NCI-H446 (cell line): ENCODE data around the gene TMEM120B.
"Not testable (repeated sequence)": the region's sequence is repeated elsewhere in the genome, so short reads cannot be mapped to it uniquely, and the experiment has no call there.

ENCODE experiments used
- DNase-seq, 2 experiments: peaks; one replicate each; lab custom pipeline; 2025; lab: John Stamatoyannopoulos, UW

The TMEM120B gene

DNA sequence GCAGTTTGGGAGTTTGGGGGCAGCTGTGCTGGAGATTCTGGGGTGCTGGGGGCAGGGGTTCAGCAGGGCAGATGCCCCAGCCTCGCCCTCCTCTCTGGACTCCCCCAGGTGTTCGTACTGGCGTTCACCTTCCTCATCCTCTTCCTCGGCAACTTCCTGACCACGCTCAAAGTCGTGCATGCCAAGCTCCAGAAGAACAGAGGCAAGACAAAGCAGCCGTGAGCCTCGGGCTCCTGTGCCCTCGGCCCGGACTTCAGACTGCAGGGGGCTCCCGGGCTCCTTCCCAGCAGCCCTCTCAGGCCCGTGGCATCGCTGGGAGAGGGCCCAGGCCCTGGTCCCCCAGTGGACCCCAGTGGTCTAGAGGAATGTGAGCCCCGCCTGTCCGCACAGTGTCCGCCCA, 62.9 kb downstream of the TMEM120B start:
- DNase-seq, result no peak

DNA sequence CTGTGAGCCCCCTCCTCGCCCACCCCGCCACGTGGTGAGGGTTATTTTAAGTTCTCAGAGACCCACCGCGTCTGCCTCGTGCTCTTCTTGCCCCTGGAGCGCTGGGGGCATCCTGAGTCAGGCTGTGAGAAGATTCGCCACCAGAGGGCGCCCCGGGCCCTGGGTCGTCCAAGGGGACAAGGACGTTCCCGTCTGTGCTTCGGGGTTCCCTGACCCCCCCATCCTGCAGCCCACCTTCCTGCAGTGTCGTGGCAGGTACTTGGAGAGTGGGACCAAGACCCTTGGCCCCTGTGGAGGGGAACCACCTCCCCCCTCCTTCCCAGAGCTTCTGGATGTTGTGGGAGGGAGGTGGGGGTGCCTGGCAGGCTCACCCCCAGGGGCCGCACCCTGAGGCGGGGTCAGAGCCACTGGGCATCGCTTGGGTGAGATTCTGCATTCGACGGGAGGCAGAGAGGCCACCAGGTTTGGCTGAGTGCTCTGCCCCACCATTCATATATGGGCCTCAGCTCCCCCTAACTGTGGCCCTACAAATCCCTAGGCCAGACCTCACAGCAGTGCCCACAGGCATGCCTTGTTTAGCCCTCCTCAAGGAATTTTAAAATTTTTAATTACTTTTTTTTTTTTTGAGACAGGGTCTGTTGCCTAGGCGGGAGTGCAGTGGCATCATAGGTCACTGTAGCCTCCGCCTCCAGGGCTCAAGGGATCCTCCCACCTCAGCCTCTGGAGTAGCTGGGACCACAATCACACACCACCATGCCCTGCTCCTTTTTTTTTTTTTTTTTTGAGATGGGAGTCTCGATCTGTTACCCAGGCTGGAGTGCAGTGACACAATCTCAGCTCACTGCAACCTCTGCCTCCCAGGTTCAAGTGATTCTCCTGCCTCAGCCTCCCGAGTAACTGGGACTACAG, 63.9 kb downstream of the TMEM120B start:
- peak in 1 of 2 experiments; percentile 41 for DNase-seq

DNA sequence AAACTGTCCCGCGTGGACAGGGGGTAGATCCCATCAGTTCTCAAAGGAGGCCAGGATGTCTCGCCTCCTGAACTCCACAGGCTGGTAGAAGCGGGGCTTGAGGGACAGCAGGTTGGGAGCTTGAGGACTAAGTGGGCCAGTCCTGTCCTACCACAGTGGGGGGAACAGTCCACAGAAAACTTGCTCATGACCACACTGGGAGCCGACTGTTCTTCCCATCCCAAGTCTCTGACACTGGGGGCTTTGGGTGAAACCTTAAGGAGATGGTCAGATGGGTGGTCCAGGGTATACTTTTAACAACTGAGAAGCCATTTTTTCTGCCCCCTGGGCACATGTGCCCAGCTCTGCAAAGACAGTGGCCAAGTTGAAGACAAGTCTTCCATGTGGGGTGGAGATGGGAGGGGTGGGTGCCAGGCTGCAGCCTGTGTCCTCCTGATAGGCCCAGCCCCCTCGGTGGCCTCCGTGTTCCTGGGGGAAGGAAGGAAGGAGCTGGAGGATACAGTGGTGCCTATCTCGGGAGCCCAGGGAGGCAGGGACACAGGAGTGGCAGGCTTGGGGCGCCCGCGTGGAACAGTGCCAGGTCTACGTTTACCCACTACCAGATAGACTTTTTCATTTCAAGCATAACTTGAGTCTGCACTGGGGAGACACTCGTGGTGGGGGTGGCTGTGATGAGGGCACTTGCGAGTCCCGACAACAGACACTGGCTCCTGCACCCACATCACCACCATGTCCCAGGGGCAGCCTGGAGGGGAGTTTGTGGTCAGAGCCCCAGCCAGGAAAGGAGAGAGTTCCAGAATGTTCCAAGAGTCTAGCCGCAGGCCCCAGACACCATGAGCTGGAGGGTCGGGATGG, 66.2 kb downstream of the TMEM120B start:
- DNase-seq, result no peak

DNA sequence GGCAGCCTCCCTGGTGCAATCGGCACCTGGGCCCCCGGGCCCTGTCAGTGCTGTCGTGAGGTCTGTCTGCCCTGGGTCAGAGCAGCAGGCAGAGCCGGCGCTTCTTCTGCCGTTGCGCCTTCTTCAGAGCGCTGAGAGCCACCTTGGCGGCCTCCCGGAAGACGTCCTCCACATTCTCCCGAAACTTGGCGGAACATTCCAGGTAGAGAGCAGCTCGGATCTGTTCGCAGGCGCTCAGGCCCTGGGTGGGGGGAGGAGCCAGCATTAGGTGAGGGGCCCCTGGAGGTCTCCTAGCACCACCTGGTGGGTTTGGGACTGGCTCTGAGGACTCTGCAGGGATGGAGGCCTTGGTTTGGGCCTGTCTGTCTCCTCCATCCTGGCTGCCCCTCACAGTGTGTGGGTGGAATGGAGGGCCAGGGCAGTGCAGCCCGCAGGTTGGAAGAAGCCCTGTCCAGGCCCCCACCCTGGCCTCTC, 66.9 kb downstream of the TMEM120B start:
- no peak for DNase-seq

DNA sequence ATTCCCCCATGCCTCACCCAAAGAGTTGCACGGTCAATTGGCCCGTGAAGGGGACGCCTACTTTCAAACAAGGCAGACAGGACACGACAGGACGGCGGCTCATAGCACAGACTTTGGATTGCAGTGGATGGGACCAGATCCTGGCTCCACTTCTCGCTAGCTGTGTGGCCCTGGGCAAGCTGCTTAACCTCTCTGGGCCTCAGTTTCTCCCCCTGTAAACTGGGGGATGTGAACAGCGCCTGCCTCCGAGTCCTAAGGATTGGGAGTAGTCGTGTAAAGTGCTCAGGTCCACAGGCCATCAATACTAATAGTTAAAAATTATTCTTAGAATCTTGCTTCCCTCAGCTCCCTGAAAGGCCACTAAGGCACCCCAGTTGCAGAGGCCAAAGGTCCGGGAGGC, 67.9 kb downstream of the TMEM120B start:
- DNase-seq, result no peak

DNA sequence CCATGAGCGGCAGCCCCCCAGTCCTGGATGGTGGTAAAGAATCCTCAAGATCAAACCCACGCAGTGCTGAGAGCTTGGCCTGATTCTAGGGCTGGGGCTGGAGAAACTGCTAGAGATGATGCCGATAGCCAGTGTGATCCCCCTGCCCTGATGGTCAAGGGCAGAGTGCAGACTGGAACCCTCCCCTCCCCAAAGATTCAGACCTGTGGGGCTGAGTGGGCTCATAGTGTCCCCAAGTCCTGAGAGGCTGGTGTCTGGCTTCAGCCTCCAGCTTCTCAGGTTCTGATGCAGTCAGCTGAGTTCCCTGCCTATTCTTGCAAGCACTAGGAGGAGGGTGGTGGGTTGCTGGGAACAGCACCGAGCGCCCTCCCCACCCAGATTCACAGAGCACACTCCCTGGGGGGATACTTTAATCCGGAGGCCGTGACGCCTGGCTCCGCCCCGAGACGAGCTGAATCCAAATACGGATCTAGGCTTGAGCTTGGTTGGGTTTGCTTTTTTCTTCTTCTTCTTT, 69.0 kb downstream of the TMEM120B start:
- no peak for DNase-seq

DNA sequence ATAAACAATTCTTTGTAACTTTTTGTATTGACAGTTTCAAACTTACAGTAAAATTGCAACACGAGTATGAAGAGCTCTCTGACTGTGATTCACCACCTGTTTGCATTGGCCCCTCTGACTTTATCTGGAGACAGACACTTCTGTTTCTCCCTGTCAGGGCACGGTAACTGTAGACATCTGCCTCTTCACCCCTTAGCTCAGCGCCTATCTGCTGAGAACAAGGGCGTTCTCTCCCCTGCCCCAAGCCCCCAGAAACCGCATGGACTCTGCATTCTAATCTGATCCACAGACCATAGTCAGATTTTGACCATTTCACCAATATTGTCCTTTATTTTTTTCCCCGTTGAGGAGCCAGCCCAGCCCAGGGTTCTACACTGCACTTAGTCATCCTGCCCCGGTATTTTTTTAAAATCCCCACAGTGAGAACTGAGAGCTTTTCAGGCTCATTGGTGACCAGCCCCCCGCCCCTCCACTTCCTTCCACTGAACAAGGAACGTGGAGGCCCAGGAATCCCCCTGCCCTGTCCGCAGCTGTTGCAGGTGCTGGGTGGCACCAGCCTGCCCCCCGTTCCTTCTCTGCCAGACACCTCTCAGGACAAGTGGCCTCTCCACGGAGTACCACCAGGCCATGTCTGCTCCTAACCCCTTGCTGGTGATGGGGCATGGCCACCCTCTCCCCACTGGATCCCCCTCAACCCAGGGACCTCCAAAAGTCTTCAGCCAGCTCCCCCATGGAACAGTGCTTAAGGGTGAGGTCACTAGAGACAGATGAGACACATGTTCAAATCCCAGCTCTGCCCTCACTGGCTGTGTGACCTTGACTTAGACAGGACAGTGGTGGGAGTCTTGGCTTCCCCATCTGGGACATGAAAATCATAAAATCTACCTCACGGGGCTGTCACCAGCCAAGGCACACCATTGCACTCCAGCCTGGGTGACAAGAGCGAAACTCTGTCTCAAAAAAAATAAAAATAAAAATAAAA, 69.7 kb downstream of the TMEM120B start:
- DNase-seq, result no peak

DNA sequence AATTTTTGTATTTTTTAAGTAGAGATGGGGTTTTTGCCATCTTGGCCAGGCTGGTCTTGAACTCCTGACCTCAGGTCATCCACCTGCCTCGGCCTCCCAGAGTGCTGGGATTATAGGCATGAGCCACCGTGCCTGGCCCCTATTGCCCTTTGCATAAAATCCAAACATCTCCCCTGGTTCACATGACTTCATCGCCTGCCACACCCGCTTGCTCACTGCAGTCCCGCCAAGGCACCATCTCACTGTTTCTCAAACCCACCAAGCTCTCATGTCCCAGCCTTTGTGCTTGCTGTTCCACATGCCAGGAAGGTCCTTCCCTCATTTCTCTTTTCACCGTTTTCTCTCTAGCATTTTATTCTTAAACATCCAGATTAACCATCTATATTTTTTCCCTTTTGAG, 71.2 kb downstream of the TMEM120B start:
- no peak for DNase-seq

DNA sequence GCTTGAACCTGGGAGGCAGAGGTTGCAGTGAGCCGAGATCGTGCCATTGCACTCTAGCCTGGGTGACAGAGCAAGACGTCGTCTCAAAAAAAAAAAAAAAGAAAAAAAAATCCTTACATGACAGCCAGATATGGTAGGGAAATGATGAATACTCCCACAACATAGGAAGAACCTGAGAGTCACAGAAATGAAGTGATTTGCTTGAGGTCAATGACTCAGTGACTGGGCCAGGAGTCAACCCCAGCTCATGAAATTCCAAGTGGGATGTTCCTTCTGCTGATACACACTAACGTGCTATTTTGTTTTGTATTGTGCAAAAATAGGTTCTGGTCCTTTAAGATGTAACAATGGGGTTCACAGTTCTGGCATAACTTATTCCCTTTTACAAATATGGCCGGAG, 71.9 kb downstream of the TMEM120B start:
- DNase-seq, result no peak

DNA sequence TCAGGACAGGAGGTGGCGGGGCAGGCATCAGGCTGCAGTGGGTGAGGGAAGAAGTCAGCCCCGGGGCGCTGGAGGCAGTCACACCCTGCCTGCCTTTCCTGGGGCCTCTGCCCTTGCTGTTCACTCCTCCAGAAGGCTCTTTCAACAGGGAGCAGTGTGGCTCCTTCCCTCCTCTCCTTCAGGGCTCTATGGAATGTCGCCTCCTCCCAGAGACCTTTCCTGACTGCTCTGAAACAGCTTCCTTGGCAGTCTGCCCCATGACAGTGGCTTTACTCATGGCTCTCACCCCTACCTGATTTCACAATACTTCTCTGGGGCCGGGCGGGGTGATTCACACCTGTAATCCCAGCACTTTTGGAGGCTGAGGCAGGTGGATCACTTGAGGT, 73.9 kb downstream of the TMEM120B start:
- DNase-seq, result no peak

DNA sequence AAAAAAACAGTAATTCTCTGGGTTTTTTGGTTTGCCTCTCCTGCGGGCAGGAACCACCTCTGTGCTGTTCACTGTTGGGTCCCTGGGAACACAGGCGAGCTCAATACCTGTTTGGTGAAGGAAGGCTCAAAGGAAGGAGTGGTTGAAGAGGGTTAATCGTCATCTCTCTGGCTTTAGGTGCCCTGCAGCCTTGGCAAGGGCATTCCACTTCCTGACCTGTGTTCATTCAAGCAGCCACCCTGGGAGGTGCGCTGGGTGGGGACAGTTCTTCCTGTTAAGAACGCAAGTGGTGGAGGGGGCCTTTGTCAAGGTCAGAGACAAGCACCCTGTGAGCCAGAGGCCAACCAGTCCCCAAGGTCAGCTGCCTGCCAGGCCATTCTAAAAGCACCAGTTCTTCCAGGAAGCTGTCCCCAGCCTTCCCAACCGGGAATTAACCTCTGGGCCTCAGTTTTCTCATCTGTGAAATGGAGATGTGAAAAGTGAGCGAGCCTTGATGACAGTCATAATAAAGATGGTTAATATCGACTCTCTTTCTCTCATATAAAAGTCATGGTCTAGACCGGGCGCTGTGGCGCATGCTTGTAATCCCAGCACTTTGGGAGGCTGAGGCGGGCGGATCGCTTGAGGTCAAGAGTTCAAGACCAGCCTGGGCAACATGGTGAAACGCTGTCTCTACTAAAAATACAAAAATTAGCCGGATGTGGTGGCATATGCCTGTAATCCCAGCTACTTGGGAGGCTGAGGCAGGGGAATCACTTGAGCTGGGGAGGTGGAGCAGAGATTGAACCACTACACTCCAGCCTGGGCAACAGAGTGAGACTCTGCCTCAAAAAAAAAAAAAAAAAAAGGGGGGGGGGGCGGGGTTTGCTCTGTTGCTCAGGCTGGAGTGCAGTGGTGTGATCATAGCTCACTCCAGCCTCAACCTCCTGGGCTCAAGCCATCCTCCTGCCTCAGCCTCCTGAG, 74.8 kb downstream of the TMEM120B start:
- no peak for DNase-seq

DNA sequence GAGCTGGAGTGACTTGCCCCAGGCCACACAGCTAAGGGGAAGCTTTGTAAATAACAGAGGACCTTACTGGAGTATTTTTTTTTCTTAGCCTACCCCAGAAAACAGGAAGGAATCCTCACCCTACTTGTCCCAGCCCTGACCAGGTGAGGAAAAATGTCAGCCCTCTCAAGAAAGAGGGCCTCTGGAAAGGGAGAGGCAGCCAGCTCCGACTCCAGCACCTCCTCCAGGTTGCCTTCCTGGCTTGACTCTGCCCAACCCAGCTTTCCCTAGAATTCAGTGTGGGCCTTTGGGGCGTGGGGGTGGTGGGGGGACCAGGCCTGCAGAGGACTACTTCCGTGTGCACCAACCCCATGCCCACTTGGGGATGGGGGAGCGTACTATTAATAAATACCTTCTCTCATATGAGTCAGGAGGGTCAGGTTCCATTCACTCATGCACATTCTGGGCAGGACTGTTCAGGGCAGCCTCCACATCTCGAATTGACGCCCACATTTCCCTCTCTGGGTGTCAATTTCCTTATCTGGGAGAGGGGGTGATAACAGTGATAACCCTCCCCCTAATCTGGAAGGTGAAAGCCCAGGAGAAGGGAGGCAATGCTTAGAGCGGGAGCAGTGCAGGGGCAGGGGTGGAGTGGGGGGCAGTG, 75.7 kb downstream of the TMEM120B start:
- DNase-seq, result no peak

DNA sequence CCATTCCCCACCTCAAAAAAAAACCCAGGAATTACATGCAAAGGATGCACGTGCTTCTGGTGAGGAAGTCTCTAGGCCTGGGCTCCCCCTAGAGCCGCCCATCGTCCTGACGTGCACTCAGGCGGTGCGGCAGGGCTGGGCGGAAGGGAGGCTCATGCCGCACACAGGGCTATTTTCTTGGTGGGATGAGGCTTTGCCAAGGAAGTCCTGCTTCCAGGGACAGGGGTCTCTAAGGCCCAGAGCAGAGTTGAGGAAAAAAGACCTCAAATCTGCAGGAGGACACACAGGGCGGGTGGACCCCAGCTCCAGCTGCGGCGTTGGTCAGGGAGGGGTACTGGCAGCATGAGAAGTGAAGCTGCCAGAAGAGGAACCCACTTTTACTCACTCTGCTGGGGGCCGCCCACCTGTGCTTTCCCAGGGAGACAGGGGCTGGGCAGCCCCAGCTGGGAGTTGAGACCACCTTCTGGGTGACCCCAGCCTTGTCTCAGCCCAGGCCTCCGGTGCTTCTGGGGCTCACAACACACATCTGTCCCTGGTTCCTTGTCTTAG, 76.8 kb downstream of the TMEM120B start:
- DNase-seq, result no peak

DNA sequence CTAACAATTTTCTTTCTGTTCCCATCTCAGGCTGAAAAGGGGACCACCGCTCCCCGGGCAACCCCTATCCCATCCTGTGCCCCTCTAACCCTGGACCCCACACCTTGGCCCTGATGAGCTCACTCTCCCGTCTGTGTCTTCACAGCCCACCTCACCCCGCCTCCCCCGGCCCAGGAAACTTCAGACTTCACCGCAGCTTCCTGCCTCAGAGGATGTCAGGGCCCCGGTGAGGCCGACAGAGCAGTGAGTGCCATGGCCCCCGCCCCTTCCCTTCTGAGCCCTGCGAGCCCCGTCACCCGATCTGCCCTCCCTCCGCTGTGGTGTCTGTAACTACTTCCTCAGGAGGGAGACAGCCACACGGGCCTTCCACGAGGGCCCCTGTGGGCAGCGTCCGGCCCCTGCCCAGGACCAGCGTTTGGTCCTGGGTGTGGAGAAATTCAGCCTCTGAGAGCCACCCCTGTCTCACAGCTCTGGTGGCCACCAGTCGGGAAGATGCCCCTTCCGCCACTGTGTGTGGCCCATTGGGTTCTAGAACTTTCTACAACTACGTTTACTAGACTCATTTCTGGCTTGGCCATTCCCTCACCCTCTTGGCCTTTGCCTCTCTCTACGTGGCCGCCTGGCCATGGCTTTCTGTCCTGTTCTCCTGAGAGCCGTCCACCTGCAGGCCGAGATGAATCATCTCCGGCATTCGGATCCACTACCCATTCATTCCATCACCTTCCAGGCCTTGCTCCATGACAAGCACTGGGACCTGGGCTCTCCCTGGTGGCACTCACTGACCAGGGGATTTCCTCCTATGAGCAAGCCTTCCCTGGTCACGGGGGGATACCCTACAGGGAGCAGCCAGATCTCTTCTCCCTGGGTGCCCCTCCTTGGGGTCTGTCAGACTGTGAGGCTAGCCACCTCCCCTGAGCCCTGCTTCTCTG, 77.5 kb downstream of the TMEM120B start:
- no peak for DNase-seq

DNA sequence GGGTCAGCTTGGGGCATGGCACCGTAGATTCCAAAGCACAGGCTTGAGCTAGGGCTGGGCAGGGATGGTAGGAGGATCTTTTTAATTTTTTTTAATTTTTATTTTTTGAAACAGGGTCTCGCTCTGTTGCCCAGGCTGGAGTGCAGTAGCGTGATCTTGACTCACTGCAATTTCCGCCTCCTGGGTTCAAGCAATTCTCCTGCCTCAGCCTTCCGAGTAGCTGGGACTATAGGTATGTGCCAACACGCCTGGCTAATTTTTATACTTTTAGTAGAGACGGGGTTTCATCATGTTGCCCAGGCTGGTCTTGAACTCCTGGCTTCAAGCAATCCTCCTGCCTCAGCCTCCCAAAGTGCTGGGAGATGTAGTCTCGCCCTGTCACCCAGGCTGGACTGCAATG, 78.2 kb downstream of the TMEM120B start:
- DNase-seq, result not testable (repeated sequence)

DNA sequence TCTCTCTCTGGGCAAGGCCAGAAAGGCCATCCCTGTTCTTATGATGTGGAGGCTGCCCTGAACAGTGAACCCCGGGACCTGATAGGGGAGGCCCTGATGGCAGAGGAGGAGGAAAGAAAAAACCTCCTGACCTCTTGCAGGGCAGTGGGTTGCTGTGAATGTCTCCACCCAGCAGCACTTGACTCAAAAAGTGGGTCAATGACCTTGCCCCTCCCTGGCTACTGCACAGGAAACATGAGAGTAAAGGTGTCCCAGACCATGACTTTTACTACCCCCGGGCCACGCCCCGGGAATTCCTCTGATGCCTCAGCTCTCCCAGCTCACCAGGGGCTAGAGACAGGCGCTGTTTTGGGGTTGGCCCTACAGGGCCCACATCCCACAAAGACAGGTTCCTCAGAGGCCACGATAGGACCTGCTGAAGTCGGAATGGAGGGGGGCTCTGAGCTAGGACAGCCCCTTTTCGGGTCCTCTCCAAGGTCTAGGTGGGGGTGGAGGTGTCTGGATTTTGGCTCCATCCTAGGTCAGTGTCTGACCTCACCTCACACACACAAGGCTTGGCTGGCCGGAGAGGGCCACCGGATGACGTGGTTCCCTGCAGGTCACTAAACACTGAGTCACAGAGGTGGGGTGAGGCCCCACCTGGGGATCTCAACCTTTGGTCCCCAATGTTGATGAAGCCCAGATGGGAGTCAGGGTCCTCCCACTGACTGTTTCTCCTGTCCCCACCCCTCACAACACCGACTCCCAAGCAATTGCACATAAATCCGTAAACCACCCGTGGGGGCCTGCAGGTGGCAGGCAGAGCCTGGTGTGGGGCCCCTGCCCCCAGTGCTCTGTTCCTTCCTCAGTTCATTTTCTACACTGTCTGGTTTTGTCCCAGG, 79.4 kb downstream of the TMEM120B start:
- DNase-seq, result no peak
